Liver (tissue), 9 donors: ENCODE results near the gene IL9R. TPM values are rescaled to one million over a fixed set of nuclear protein-coding genes. Genes with fewer than 3 reads are reported as not detected.
"Not testable (repeated sequence)": the region's sequence is repeated elsewhere in the genome, so short reads cannot be mapped to it uniquely, and the experiment has no call there.

Source experiments
- DNase-seq: peaks from one replicate; pipeline ENCODE4 v3.0.0-alpha.2; 2017; ENCODE audit warnings: low spot score
- H3K27ac ChIP-seq, 2 donors: one replicate each; pipeline ENCODE4 v1.7.0; 2013; ENCODE audit warnings: inconsistent platforms in 2 of 2, low read length in 2 of 2, control low read depth in 1 of 2, low read depth in 1 of 2, mild to moderate bottlenecking in 1 of 2
- H3K27me3 ChIP-seq, 4 donors: one replicate each; pipeline versions ENCODE4 v1.6.1 to v1.7.0; 2013; ENCODE audit warnings: low read length in 3 of 4, inconsistent platforms in 1 of 4, mild to moderate bottlenecking in 1 of 4, moderate library complexity in 1 of 4; ENCODE audit not compliant: control insufficient read depth in 4 of 4, insufficient read depth in 4 of 4
- H3K36me3 ChIP-seq, 4 donors: one replicate each; pipeline versions ENCODE4 v1.6.1 to v1.7.0; 2013; ENCODE audit warnings: low read length in 3 of 4, mild to moderate bottlenecking in 3 of 4, low read depth in 1 of 4, moderate library complexity in 1 of 4; ENCODE audit not compliant: control insufficient read depth in 4 of 4, insufficient read depth in 3 of 4
- H3K4me1 ChIP-seq, 4 donors: one replicate each; pipeline versions ENCODE4 v1.6.1 to v1.7.0; 2013; ENCODE audit warnings: low read length in 3 of 4, mild to moderate bottlenecking in 3 of 4, moderate library complexity in 1 of 4; ENCODE audit not compliant: control insufficient read depth in 4 of 4, insufficient read depth in 4 of 4
- H3K4me3 ChIP-seq, 3 donors: one replicate each; pipeline versions ENCODE4 v1.6.1 to v1.7.0; 2013; ENCODE audit warnings: low read length in 3 of 3, control low read depth in 1 of 3, low read depth in 1 of 3, mild to moderate bottlenecking in 1 of 3
- H3K9ac ChIP-seq, 2 donors: one replicate each; pipeline ENCODE4 v1.7.0; 2013; ENCODE audit warnings: low read length in 2 of 2, mild to moderate bottlenecking in 2 of 2, moderate library complexity in 2 of 2, control low read depth in 1 of 2, low read depth in 1 of 2
- H3K9me3 ChIP-seq, 4 donors: one replicate each; pipeline versions ENCODE4 v1.6.1 to v1.7.0; 2013; ENCODE audit warnings: low read length in 3 of 4; ENCODE audit not compliant: control insufficient read depth in 4 of 4
- EGR1 ChIP-seq, 2 donors: IDR thresholded peaks; 2 replicates each; pipeline ENCODE4 v1.6.1; 2016 to 2018; ENCODE audit warnings: antibody characterized with exemption in 2 of 2, low read depth in 2 of 2
- FOXA1 ChIP-seq: IDR thresholded peaks from 2 replicates; pipeline ENCODE4 v1.6.1; 2016; ENCODE audit warnings: antibody characterized with exemption
- FOXA2 ChIP-seq: IDR thresholded peaks from 2 replicates; pipeline ENCODE4 v1.6.1; 2016; ENCODE audit warnings: antibody characterized with exemption
- GABPA ChIP-seq, 2 donors: IDR thresholded peaks in 1 of 2; conservative IDR thresholded peaks in 1 of 2; 2 replicates each; pipeline ENCODE4 v1.6.1; 2016; ENCODE audit warnings: antibody characterized with exemption in 2 of 2, mild to moderate bottlenecking in 1 of 2, moderate library complexity in 1 of 2
- HNF4A ChIP-seq, 2 donors: conservative IDR thresholded peaks; 2 replicates each; pipeline ENCODE4 v1.6.1; 2016; ENCODE audit warnings: antibody characterized with exemption in 2 of 2, mild to moderate bottlenecking in 2 of 2
- HNF4G ChIP-seq: IDR thresholded peaks from 2 replicates; pipeline ENCODE4 v1.6.1; 2016; ENCODE audit warnings: antibody characterized with exemption
- JUND ChIP-seq, 2 donors: IDR thresholded peaks; 2 replicates each; pipeline ENCODE4 v1.6.1; 2016; ENCODE audit warnings: antibody characterized with exemption in 2 of 2
- NR2F2 ChIP-seq: IDR thresholded peaks from 2 replicates; pipeline ENCODE4 v1.6.1; 2016; ENCODE audit warnings: antibody characterized with exemption
- SP1 ChIP-seq: IDR thresholded peaks from 2 replicates; pipeline ENCODE4 v1.6.1; 2018; ENCODE audit warnings: antibody characterized with exemption, mild to moderate bottlenecking
- TAF1 ChIP-seq: conservative IDR thresholded peaks from 2 replicates; pipeline ENCODE4 v1.6.1; 2016; ENCODE audit warnings: antibody characterized with exemption, mild to moderate bottlenecking
- YY1 ChIP-seq: IDR thresholded peaks from 2 replicates; pipeline ENCODE4 v1.6.1; 2016; ENCODE audit warnings: antibody characterized with exemption, mild to moderate bottlenecking
- WGBS: extraction: QIAGEN DNeasy Blood & Tissue Kit; methylation state at CpG from one replicate; pipeline ENCODE4 v1.1.7; 2013; 5-methylcytosine and 5-hydroxymethylcytosine counted together
- polyA plus RNA-seq, 2 donors: library from polyadenylated mRNA; stranded (reverse) in 1 of 2; unstranded in 1 of 2; fragments of 200-250 nt in 1 of 2; fragments of >200 nt in 1 of 2; fragmentation: Nextera tagmentation in 1 of 2; extraction: Ambion mirVana in 1 of 2; gene quantifications; one replicate each; pipeline versions ENCODE4 v1.2.1 to v1.2.3, GENCODE V29; 2013 to 2015
- total RNA-seq, 2 donors: library from RNA; depleted of rRNA; stranded (reverse); fragments of >200 nt; gene quantifications; one replicate each; pipeline ENCODE4 v1.2.3, GENCODE V29; 2014
- TF ChIP-seq, protein P1 (sequence below): IDR thresholded peaks from 2 replicates; pipeline ENCODE4 v1.6.1; 2016; ENCODE audit warnings: antibody characterized with exemption
- TF ChIP-seq, protein P2 (sequence below): IDR thresholded peaks from 2 replicates; pipeline ENCODE4 v1.6.1; 2016; ENCODE audit warnings: antibody characterized with exemption
- TF ChIP-seq, protein P3 (sequence below): IDR thresholded peaks from 2 replicates; pipeline ENCODE4 v1.6.1; 2016; ENCODE audit warnings: antibody characterized with exemption
- TF ChIP-seq, protein P4 (sequence below): fragments of 150-350 bp; IDR thresholded peaks from 2 replicates; pipeline ENCODE4 v1.5.1; 2017; ENCODE audit warnings: improper control_type of control experiment, low read depth, low read length; ENCODE audit not compliant: missing input control
- TF ChIP-seq, protein P5 (sequence below): IDR thresholded peaks from 2 replicates; pipeline ENCODE4 v1.6.1; 2016; ENCODE audit warnings: antibody characterized with exemption, mild to moderate bottlenecking
- donor health status: healthy.
- donor health status: healthy.
- donor health status: healthy.
- donor health status: healthy.
- donor health status: healthy.

Gene IL9R
- total and polyA plus RNA-seq, 4 donors: 0.05 to 0.08 (median 0.07) TPM; not detected in 1

DNA sequence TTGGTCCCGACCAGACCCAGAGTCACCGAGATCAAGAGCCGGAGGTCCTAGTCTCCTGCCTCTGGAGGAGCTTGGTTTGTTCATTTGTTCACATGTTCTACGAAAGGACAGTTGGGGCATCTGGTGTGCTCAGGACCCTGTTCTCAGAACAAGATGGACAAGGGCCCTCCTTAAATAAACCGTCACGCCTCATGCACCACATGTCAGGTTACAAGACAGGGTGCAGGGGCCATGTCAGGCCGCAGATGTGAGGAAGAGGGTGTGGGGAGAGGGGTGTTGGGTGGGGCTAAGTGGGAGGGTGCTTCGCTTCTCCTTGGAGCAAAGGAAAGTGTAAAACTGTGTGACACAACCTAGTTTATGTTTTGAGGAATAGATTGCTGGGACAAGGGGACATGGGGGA lies 9.0 kb downstream of the IL9R start:
- not testable (repeated sequence) for H3K4me1 ChIP-seq, H3K27me3 ChIP-seq, H3K36me3 ChIP-seq, H3K9ac ChIP-seq, H3K4me3 ChIP-seq, H3K9me3 ChIP-seq, H3K27ac ChIP-seq, DNase-seq
- WGBS: 80% methylated on average over 8 of the region's 8 CpGs

DNA sequence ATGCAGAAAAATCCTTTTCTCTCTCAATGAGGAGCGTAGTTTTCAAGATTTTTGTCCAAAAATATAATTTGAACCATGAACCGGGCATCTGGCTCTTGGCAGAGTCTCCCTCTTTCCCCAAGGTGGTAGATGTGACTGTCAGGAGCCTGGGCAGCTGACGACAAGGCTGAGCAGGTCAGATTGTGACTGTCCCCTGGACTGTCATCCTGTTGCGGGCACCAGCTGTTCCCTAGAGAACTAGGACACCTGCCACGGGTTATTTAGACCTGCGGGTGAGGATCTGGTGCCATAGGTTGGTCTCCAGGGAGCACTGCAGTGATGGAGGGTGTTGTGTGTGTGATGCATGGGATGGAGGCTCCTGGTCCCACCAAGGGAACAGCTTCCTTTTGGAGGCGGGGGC lies 10.9 kb downstream of the IL9R start:
- 76% methylated on average over 6 of the region's 7 CpGs for WGBS
- H3K4me1 ChIP-seq, H3K4me3 ChIP-seq, H3K27ac ChIP-seq, H3K27me3 ChIP-seq, H3K9me3 ChIP-seq, H3K9ac ChIP-seq, H3K36me3 ChIP-seq, DNase-seq: not testable (repeated sequence)

DNA sequence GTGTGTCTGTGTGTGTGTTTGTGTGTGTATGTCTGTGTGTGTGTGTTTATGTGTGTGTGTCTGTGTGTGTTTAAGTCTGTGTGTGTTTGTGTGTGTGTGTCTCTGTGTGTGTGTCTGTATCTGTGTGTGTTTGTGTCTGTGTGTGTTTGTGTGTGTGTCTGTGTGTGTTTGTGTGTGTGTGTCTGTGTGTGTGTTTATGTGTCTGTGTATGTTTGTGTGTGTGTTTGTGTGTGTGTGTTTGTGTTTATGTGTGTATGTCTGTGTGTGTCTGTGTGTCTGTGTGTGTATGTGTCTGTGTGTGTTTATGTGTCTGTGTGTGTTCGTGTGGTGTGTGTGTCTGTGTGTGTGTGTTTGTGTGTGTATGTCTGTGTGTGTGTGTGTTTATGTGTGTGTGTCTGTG lies 11.4 kb downstream of the IL9R start:
- Histone ChIP-seq H3K36me3 (no peaks in the 10 kb centered on the region), H3K9ac (no peak overlapping the region), H3K4me1 (no peaks in the 10 kb centered on the region), H3K27me3 (no peaks in the 10 kb centered on the region), H3K9me3 (no peaks in the 10 kb centered on the region), H3K27ac (no peak overlapping the region), H3K4me3 (no peak overlapping the region)
- no peak for DNase-seq
- WGBS: 80% methylated on average over 1 of the region's 1 CpG
- no peak for TF ChIP-seq YY1
- TF ChIP-seq HNF4A (conservative IDR thresholded peaks at IDR 0.05): no peak
- no peak for TF ChIP-seq NR2F2
- no peak for TF ChIP-seq JUND (IDR thresholded peaks at IDR 0.05)
- TF ChIP-seq TAF1: no peak
- no peak for TF ChIP-seq EGR1 (IDR thresholded peaks at IDR 0.05; ENCODE audit: low read depth in 2 of 2)
- TF ChIP-seq, protein P1, sequence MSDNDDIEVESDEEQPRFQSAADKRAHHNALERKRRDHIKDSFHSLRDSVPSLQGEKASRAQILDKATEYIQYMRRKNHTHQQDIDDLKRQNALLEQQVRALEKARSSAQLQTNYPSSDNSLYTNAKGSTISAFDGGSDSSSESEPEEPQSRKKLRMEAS: no peak
- no peak for TF ChIP-seq GABPA (IDR thresholded peaks at IDR 0.05 in 1 of 2, conservative IDR thresholded peaks at IDR 0.05 in 1 of 2)
- TF ChIP-seq FOXA2: no peak
- TF ChIP-seq, protein P2, sequence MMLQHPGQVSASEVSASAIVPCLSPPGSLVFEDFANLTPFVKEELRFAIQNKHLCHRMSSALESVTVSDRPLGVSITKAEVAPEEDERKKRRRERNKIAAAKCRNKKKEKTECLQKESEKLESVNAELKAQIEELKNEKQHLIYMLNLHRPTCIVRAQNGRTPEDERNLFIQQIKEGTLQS: no peak
- TF ChIP-seq FOXA1: no peak
- TF ChIP-seq, protein P3, sequence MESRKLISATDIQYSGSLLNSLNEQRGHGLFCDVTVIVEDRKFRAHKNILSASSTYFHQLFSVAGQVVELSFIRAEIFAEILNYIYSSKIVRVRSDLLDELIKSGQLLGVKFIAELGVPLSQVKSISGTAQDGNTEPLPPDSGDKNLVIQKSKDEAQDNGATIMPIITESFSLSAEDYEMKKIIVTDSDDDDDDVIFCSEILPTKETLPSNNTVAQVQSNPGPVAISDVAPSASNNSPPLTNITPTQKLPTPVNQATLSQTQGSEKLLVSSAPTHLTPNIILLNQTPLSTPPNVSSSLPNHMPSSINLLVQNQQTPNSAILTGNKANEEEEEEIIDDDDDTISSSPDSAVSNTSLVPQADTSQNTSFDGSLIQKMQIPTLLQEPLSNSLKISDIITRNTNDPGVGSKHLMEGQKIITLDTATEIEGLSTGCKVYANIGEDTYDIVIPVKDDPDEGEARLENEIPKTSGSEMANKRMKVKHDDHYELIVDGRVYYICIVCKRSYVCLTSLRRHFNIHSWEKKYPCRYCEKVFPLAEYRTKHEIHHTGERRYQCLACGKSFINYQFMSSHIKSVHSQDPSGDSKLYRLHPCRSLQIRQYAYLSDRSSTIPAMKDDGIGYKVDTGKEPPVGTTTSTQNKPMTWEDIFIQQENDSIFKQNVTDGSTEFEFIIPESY: no peak
- no peak for TF ChIP-seq HNF4G
- TF ChIP-seq, protein P4, sequence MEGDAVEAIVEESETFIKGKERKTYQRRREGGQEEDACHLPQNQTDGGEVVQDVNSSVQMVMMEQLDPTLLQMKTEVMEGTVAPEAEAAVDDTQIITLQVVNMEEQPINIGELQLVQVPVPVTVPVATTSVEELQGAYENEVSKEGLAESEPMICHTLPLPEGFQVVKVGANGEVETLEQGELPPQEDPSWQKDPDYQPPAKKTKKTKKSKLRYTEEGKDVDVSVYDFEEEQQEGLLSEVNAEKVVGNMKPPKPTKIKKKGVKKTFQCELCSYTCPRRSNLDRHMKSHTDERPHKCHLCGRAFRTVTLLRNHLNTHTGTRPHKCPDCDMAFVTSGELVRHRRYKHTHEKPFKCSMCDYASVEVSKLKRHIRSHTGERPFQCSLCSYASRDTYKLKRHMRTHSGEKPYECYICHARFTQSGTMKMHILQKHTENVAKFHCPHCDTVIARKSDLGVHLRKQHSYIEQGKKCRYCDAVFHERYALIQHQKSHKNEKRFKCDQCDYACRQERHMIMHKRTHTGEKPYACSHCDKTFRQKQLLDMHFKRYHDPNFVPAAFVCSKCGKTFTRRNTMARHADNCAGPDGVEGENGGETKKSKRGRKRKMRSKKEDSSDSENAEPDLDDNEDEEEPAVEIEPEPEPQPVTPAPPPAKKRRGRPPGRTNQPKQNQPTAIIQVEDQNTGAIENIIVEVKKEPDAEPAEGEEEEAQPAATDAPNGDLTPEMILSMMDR: no peak
- no peak for TF ChIP-seq SP1
- TF ChIP-seq, protein P5, sequence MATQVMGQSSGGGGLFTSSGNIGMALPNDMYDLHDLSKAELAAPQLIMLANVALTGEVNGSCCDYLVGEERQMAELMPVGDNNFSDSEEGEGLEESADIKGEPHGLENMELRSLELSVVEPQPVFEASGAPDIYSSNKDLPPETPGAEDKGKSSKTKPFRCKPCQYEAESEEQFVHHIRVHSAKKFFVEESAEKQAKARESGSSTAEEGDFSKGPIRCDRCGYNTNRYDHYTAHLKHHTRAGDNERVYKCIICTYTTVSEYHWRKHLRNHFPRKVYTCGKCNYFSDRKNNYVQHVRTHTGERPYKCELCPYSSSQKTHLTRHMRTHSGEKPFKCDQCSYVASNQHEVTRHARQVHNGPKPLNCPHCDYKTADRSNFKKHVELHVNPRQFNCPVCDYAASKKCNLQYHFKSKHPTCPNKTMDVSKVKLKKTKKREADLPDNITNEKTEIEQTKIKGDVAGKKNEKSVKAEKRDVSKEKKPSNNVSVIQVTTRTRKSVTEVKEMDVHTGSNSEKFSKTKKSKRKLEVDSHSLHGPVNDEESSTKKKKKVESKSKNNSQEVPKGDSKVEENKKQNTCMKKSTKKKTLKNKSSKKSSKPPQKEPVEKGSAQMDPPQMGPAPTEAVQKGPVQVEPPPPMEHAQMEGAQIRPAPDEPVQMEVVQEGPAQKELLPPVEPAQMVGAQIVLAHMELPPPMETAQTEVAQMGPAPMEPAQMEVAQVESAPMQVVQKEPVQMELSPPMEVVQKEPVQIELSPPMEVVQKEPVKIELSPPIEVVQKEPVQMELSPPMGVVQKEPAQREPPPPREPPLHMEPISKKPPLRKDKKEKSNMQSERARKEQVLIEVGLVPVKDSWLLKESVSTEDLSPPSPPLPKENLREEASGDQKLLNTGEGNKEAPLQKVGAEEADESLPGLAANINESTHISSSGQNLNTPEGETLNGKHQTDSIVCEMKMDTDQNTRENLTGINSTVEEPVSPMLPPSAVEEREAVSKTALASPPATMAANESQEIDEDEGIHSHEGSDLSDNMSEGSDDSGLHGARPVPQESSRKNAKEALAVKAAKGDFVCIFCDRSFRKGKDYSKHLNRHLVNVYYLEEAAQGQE: no peak

DNA sequence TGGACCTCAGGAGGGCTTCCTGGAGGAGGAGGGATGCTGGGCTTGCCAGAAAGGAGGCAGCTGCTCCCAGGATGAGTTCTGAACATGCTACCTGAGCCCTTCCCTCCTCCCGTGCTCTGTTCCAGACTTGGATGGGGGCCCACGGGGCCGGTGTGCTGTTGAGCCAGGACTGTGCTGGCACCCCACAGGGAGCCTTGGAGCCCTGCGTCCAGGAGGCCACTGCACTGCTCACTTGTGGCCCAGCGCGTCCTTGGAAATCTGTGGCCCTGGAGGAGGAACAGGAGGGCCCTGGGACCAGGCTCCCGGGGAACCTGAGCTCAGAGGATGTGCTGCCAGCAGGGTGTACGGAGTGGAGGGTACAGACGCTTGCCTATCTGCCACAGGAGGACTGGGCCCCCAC lies 12.2 kb downstream of the IL9R start:
- not testable (repeated sequence) for H3K4me3 ChIP-seq, DNase-seq, H3K36me3 ChIP-seq, H3K27ac ChIP-seq, H3K9ac ChIP-seq, H3K4me1 ChIP-seq, H3K27me3 ChIP-seq, H3K9me3 ChIP-seq
- WGBS: 88% methylated on average over 8 of the region's 9 CpGs
